Endothelial cell of umbilical vein (primary cell): ENCODE measurements around the gene IQCH. TPM values are rescaled to one million over a fixed set of nuclear protein-coding genes. Genes with fewer than 3 reads are reported as not detected.

ENCODE experiments used
- BruUV-seq: library from RNA; stranded (reverse); fragments of 400-500 nt; replicated peaks from 2 replicates; lab custom pipeline; 2021; lab: Mats Ljungman, UMichigan
- CTCF ChIA-PET: fragments of 300-600, 350-600 bp; sonication (Branson Sonifier 250); formaldehyde crosslinking; loops from one replicate; lab custom pipeline; 2021; ENCODE audit warnings: antibody characterized with exemption, inconsistent platforms; lab: Charles Lee
- POLR2A ChIA-PET: fragments of 300-600, 350-600 bp; sonication (Branson Sonifier 250); formaldehyde crosslinking; loops from one replicate; lab custom pipeline; 2021; ENCODE audit warnings: antibody characterized with exemption, inconsistent platforms; lab: Charles Lee
- DNase-seq: peaks from one replicate; pipeline ENCODE4 v3.0.0-alpha.2; 2011; ENCODE audit warnings: low read depth, low spot score
- FAIRE-seq: peaks from 2 replicates; lab custom pipeline; 2011; peaks lifted over from hg19 to GRCh38; lab: Jason Lieb, UNC
- H2AFZ ChIP-seq: 2 replicates; pipeline ENCODE4 v1.6.0; 2012; ENCODE audit warnings: low read depth, low read length, control low read depth, inconsistent platforms
- H3K27ac ChIP-seq: 2 replicates; pipeline ENCODE4 v1.5.1; 2011; ENCODE audit warnings: low read depth, mild to moderate bottlenecking, control low read depth, low read length, moderate library complexity; ENCODE audit not compliant: insufficient read depth
- H3K27me3 ChIP-seq, 2 experiments: 2 replicates each; pipeline versions ENCODE4 v1.6.0 to v1.6.1; 2011; ENCODE audit warnings: low read length in 2 of 2, mixed read lengths in 1 of 2; ENCODE audit not compliant: control insufficient read depth in 2 of 2, insufficient read depth in 2 of 2
- H3K36me3 ChIP-seq, 2 experiments: 2 replicates in 1 of 2; 3 replicates in 1 of 2; pipeline ENCODE4 v1.5.1; 2011; ENCODE audit warnings: low read length in 2 of 2, mild to moderate bottlenecking in 1 of 2, moderate library complexity in 1 of 2; ENCODE audit not compliant: control insufficient read depth in 2 of 2, insufficient read depth in 2 of 2; ENCODE audit errors: extremely low read depth in 1 of 2
- H3K4me1 ChIP-seq: 3 replicates; pipeline ENCODE4 v1.5.1; 2011; ENCODE audit warnings: mild to moderate bottlenecking, low read length; ENCODE audit not compliant: control insufficient read depth, insufficient read depth; ENCODE audit errors: extremely low read depth
- H3K4me2 ChIP-seq: 2 replicates; pipeline ENCODE4 v1.6.1; 2011; ENCODE audit warnings: low read length, control low read depth, mixed read lengths; ENCODE audit not compliant: insufficient read depth
- H3K4me3 ChIP-seq, 3 experiments: fragments of 200-600 bp in 1 of 3; sonication (generic), shearing (Covaris generic) in 1 of 3; replicated peaks in 1 of 3; 2 replicates each; pipeline ENCODE4 v1.5.1; 2011 to 2016; ENCODE audit warnings: control low read depth in 3 of 3, low read length in 3 of 3, mild to moderate bottlenecking in 2 of 3, inconsistent platforms in 1 of 3, low read depth in 1 of 3, moderate library complexity in 1 of 3; ENCODE audit not compliant: insufficient read depth in 1 of 3
- H3K79me2 ChIP-seq: 2 replicates; pipeline ENCODE4 v1.6.0; 2012; ENCODE audit warnings: low read length, inconsistent platforms; ENCODE audit not compliant: control insufficient read depth, insufficient read depth
- H3K9ac ChIP-seq: replicated peaks from 2 replicates; pipeline ENCODE3; 2011; ENCODE audit warnings: low read length, control low read depth; ENCODE audit not compliant: insufficient read depth; ENCODE audit errors: extremely low read depth
- H3K9me1 ChIP-seq: replicated peaks from 3 replicates; pipeline ENCODE4 v1.6.0; 2011; ENCODE audit warnings: mild to moderate bottlenecking, low read length; ENCODE audit not compliant: control insufficient read depth, insufficient read depth; ENCODE audit errors: extremely low read depth
- H3K9me3 ChIP-seq: replicated peaks from 2 replicates; pipeline ENCODE4 v1.5.1; 2012; ENCODE audit warnings: low read length, inconsistent platforms; ENCODE audit not compliant: control insufficient read depth, insufficient read depth
- H4K20me1 ChIP-seq: replicated peaks from 2 replicates; pipeline ENCODE3; 2011; ENCODE audit warnings: mild to moderate bottlenecking, low read length; ENCODE audit not compliant: control insufficient read depth, insufficient read depth; ENCODE audit errors: extremely low read depth
- EZH2 ChIP-seq: IDR thresholded peaks from 2 replicates; pipeline ENCODE4 v1.6.1; 2012; ENCODE audit warnings: borderline replicate concordance, low read depth, mild to moderate bottlenecking, moderate library complexity, low read length, inconsistent platforms; ENCODE audit not compliant: severe bottlenecking
- FOS ChIP-seq: IDR thresholded peaks from 2 replicates; pipeline ENCODE4 v1.6.1; 2011; ENCODE audit warnings: mild to moderate bottlenecking, low read length, moderate library complexity, borderline replicate concordance; ENCODE audit not compliant: insufficient read depth
- GATA2 ChIP-seq: IDR thresholded peaks from 2 replicates; pipeline ENCODE4 v1.7.0; 2011; ENCODE audit warnings: low read depth, mild to moderate bottlenecking, moderate library complexity, mixed read lengths, low read length; ENCODE audit not compliant: insufficient read length, insufficient read depth
- JUN ChIP-seq: IDR thresholded peaks from 2 replicates; pipeline ENCODE4 v1.6.1; 2011; ENCODE audit warnings: borderline replicate concordance, low read depth; ENCODE audit not compliant: insufficient read length, insufficient read depth
- MAX ChIP-seq: IDR thresholded peaks from 2 replicates; pipeline ENCODE4 v1.6.1; 2011; ENCODE audit not compliant: insufficient read depth, insufficient read length
- MYC ChIP-seq: IDR thresholded peaks from one replicate; pipeline ENCODE4 v1.6.1; 2011; ENCODE audit warnings: mild to moderate bottlenecking, low read depth, low read length
- POLR2A ChIP-seq: IDR thresholded peaks from 2 replicates; pipeline ENCODE4 v1.6.1; 2012; ENCODE audit warnings: low read depth, mild to moderate bottlenecking, control low read depth, low read length
- POLR2AphosphoS5 ChIP-seq: IDR thresholded peaks from 2 replicates; pipeline ENCODE4 v1.6.1; 2012; ENCODE audit warnings: low read depth, mild to moderate bottlenecking, control low read depth, low read length, moderate library complexity; ENCODE audit not compliant: insufficient read depth
- dilution Hi-C: fragments of 300-500 bp; cut with MboI; formaldehyde crosslinking; loops from one replicate; pipeline ENCODE4 v1.15.0; 2019; ENCODE audit warnings: low sequenced_read_pairs; ENCODE audit not compliant: extremely low pct_ligation_motif_present
- intact Hi-C: fragments of 100-400 bp; cut with micrococcal nuclease; formaldehyde crosslinking; loops from one replicate; pipeline ENCODE4 v1.10.0; 2022
- polyA plus RNA-seq, 4 experiments: library from polyadenylated mRNA; depleted of rRNA in 3 of 4; stranded (reverse) in 3 of 4; unstranded in 1 of 4; fragments of >200 nt; gene quantifications; 2 replicates each; pipeline versions ENCODE4 v1.2.1 to v1.2.3, GENCODE V29; 2011 to 2012; ENCODE audit warnings: missing spikeins in 1 of 4
- total RNA-seq: library from RNA; stranded (reverse); gene quantifications from 2 replicates; pipeline ENCODE4 v1.2.3, GENCODE V29; 2021
- TF ChIP-seq, protein P1 (sequence below), 2 donors: IDR thresholded peaks; 1 replicate in 1 of 2; 2 replicates in 1 of 2; pipeline ENCODE4 v1.5.1; 2011; ENCODE audit warnings: low read length in 2 of 2, mild to moderate bottlenecking in 2 of 2, moderate library complexity in 2 of 2, control low read depth in 1 of 2, inconsistent platforms in 1 of 2, low read depth in 1 of 2; ENCODE audit not compliant: insufficient read depth in 1 of 2; ENCODE audit errors: extremely low read depth in 1 of 2

IQCH gene
- total and polyA plus RNA-seq, 2 donors (not counting 3 experiments of a cell fraction or from before 2014, with no cell fraction given) = 0.29 to 0.51 TPM

GRCh38 chr15:67207555-67208207 lies 46.9 kb upstream of the IQCH start:
- no TSS peak for BruUV-seq
- no peaks in the 10 kb centered on the region for H3K9me1 ChIP-seq
- no peak overlapping the region for H3K4me2 ChIP-seq
- H2AFZ ChIP-seq = no peak overlapping the region
- no peak overlapping the region for H3K27ac ChIP-seq
- H3K4me3 ChIP-seq = no peak overlapping the region
- dilution Hi-C loops = no loop called here
- no peaks in the 10 kb centered on the region for H3K4me1 ChIP-seq
- no peaks in the 10 kb centered on the region for H4K20me1 ChIP-seq
- intact Hi-C loops = no loop called here
- DNase-seq = no peak
- H3K36me3 ChIP-seq = no peaks in the 10 kb centered on the region
- H3K9ac ChIP-seq = no peak overlapping the region
- H3K79me2 ChIP-seq = no peaks in the 10 kb centered on the region
- no peaks in the 10 kb centered on the region for H3K27me3 ChIP-seq
- FAIRE-seq = no peak
- H3K9me3 ChIP-seq = no peaks in the 10 kb centered on the region
- TF ChIP-seq GATA2 = no peak
- TF ChIP-seq MAX = no peak
- no peak for TF ChIP-seq POLR2AphosphoS5
- no peak for TF ChIP-seq EZH2
- TF ChIP-seq POLR2A = no peak
- no peak for TF ChIP-seq JUN
- no peak for TF ChIP-seq MYC
- TF ChIP-seq, protein P1, sequence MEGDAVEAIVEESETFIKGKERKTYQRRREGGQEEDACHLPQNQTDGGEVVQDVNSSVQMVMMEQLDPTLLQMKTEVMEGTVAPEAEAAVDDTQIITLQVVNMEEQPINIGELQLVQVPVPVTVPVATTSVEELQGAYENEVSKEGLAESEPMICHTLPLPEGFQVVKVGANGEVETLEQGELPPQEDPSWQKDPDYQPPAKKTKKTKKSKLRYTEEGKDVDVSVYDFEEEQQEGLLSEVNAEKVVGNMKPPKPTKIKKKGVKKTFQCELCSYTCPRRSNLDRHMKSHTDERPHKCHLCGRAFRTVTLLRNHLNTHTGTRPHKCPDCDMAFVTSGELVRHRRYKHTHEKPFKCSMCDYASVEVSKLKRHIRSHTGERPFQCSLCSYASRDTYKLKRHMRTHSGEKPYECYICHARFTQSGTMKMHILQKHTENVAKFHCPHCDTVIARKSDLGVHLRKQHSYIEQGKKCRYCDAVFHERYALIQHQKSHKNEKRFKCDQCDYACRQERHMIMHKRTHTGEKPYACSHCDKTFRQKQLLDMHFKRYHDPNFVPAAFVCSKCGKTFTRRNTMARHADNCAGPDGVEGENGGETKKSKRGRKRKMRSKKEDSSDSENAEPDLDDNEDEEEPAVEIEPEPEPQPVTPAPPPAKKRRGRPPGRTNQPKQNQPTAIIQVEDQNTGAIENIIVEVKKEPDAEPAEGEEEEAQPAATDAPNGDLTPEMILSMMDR (IDR thresholded peaks at IDR 0.05; ENCODE audit: extremely low read depth in 1 of 2, insufficient read depth in 1 of 2, low read depth in 1 of 2, low read length in 2 of 2) = no peak
- TF ChIP-seq FOS = no peak
- ChIA-PET POLR2A (no interaction called here), CTCF (no interaction called here)
